ENCODE measurements around the gene REV1.
"Not testable (repeated sequence)": the region's sequence is repeated elsewhere in the genome, so short reads cannot be mapped to it uniquely, and the experiment has no call there.

Gene REV1

DNA sequence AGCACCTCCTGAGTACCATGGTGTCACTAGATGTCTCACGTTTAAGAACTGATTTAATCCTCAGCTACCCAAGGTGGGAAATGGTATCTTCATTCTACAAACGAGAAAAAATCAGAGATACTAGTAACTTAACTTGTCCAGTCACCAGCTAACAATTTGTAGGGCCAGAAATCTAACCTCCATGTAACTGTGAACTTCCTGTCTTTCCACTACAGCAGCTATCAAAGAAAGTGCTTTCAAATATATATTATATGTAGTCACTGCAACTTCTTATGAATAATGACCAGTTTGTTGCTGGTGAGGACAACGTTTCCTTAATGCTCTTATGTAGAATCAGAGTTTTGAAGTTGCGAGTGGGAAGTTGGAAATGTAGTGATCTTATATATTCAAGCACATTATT is 1.9 kb downstream of the REV1 start:
- no peak for DNase-seq (ENCODE audit: low spot score)

GRCh38 chr2:99485824-99486223 is 4.0 kb downstream of the REV1 start:
- no peak for DNase-seq (ENCODE audit: low spot score)

DNA sequence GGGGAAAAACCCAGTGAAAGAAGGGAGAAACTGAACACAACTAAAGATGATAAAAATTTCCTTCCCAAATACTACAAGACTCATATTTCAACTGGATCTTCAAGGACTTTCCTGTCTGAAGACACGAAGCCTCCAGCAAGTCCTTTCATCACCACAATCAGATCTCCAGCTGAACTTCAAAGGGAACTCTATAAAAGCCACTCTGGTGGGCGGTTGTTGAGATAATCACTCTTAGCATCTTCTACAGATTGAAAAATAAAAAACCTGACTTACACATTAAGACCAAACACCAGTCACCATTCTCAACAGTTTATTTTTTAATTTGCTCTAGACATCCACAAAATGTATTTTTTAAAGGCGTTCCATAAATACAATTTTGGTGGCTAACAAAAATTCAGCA is 4.4 kb downstream of the REV1 start:
- no peak for DNase-seq (ENCODE audit: low spot score)

DNA sequence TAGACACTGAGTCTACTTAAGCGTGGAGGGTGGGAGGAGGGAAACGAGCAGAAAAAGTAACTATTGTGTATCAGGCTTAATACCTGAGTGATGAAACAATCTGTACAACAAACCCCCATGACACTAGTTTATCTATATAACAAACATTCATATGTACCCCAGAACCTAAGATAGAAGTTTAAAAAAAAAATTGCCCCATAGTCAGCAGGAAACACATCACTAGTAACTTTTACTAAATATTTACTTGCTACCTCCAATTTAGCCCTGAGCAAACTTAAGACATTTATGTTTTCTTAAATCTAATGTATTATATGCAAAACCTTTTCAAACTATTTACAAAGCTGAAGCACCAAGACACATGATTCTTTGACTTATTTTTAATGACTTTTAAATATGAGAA is 5.6 kb downstream of the REV1 start:
- no peak for DNase-seq (ENCODE audit: low spot score)

DNA sequence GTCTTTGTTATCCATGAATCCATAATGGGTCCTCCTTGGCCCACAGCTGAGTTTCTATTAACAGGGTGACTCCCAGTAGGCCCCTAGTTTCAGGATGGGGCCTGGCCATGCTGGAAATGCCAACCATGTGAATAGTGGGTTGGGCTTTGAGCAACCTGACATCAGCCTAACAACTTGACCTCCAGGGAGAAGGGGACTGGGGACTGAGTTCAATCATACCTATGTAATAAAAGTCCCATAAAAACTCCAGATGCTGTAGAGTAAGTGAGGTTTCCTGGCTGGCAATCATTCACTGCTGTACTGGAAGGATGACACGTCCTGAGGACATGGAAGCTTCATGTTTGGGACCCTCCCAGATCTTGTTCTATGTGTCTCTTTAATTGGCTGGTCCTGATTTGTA is 7.9 kb downstream of the REV1 start:
- peak; percentile 17 for DNase-seq (ENCODE audit: low spot score)

- no peak for DNase-seq (ENCODE audit: low spot score)
Observed at GRCh38 chr2:99481527-99481926, 8.3 kb downstream of the REV1 start.

GRCh38 chr2:99480390-99480789 is 9.4 kb downstream of the REV1 start:
- DNase-seq (ENCODE audit: low spot score): no peak

GRCh38 chr2:99478632-99479031 is 11.2 kb downstream of the REV1 start:
- no peak for DNase-seq (ENCODE audit: low spot score)

GRCh38 chr2:99477054-99477453 is 12.8 kb downstream of the REV1 start:
- DNase-seq (ENCODE audit: low spot score): no peak

- DNase-seq (ENCODE audit: low spot score): no peak
Observed at GRCh38 chr2:99476629-99477028, 13.2 kb downstream of the REV1 start.

DNA sequence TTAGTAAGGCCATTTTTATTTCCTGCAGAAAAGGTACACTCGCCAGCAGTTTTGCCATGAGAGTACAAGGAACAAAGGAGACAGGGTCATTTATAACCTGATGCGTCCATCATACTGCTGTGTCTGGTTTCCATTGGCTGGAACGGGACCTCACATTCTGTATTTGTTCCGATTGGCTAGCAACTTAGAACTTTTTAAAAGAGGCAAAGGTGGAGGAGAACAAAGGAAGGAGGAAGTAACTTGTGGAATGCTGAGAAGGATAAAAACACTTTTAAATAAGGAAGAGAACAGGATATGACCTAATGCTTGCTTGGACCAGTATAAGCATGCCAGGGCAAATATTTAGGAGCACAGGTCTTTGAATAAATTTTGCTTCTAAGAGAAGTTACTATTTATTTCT is 14.7 kb downstream of the REV1 start:
- not testable (repeated sequence) for DNase-seq (ENCODE audit: low spot score)

DNA sequence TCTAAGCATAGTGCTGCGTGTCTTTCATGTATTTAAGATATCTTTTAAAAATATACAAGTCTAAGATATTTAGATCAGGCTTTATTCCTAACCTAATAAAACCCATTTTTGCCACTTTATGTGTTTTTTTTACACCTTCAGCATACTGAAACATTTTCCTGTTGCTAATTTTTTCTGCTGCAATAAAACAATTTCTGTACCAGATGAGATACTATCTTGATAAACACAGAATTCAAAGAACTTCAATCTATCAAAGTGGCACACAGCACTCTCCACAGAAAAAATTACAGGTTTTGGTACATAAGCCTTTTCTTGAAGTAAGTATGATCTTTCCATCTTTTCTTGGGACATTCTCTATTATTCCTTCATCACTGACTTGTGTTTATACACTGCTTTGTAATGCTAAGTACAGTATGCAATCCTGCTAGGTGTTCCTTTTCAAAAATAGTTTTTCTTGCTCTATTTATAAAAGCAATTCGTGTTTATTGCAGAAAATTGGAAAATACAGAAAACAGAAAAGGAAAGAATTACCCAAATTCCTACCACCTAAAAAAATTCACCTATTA is 16.2 kb downstream of the REV1 start:
- DNase-seq (ENCODE audit: low spot score): no peak

GRCh38 chr2:99472600-99472960 is 17.2 kb downstream of the REV1 start:
- no peak for DNase-seq (ENCODE audit: low spot score)

DNA sequence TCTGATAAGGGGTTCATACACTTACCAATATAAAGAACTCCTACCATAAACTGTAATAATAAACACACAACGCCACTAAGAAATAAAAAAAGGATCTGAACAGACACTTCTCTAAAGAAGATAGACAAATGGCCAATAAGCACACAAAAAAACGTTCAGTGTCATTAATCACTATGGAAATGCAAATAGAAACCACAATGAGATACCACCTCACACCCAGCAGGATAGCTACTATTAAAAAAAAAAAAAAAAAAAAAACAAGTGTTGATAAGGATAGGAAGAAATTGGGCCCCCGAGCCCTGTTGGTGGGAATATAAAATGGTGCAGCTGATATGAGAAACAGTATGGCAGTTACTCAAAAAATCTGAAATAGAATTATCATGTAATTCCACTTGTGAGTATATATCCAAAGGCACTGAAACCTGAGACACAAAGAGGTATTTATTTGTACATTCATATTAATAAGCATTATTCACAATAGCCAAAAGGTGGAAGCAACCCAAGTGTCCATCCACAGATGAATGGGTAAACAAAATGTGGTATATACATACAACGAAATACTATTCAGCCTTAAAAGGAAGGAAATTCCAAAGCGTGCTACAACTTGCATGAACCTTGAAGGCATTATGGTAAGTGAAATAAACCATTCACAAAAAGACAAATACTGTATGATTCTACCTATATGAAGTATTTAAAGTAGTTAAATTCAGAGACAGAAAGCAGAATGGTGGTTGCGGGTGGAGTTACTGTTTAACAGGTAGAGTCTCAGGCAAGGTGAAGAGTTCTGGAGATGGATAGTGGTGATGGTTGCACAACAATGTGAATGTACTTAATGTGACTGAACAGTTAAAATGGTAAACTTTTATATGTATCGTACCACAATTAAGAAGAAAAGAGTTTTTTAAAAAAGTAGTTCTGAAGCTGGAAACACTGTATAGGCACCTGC is 17.9 kb downstream of the REV1 start:
- no peak for DNase-seq (ENCODE audit: low spot score)

GRCh38 chr2:99470957-99471356 is 18.9 kb downstream of the REV1 start:
- DNase-seq (ENCODE audit: low spot score): no peak

GRCh38 chr2:99470459-99470858 is 19.4 kb downstream of the REV1 start:
- DNase-seq (ENCODE audit: low spot score): not testable (repeated sequence)

DNA sequence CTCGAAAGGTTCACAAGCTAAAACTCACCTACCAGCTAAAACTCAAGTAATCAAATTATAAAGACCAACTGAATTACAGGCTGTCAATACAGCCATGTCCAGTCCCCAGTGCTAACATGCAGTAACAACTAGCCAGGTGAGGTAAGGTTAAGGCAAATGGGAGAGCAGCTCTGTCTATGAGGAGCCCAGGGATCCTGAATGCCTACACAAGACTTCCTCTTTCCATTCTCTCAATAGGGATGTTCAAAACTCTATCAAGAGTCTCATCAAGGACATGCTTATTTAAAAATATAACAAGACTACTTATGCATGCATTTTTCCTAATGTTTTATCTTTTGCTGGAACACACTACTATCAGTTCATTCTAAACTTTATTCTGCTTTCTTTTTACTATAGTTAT is 20.4 kb downstream of the REV1 start:
- DNase-seq (ENCODE audit: low spot score): no peak

- DNase-seq (ENCODE audit: low spot score): no peak
Observed at GRCh38 chr2:99468155-99468554, 21.7 kb downstream of the REV1 start.

DNA sequence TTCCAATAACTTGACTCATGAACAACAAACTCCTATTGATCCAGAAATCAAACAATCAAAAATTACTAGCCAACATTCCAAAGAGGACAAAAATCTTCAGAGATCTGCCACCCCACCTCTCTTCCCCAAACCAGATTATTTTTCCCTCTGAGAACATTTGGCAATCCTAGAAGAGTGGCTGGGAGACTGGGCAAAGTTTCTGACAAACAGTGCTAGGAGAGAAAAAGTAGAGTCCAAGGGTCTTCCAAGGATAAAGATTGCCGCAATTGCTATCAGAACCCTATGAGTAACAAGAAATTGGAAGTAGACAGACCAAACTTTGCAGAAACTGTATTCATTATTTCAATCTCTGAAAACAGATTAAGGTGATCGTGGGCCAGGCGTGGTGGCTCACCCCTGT is 22.4 kb downstream of the REV1 start:
- DNase-seq (ENCODE audit: low spot score): no peak

DNA sequence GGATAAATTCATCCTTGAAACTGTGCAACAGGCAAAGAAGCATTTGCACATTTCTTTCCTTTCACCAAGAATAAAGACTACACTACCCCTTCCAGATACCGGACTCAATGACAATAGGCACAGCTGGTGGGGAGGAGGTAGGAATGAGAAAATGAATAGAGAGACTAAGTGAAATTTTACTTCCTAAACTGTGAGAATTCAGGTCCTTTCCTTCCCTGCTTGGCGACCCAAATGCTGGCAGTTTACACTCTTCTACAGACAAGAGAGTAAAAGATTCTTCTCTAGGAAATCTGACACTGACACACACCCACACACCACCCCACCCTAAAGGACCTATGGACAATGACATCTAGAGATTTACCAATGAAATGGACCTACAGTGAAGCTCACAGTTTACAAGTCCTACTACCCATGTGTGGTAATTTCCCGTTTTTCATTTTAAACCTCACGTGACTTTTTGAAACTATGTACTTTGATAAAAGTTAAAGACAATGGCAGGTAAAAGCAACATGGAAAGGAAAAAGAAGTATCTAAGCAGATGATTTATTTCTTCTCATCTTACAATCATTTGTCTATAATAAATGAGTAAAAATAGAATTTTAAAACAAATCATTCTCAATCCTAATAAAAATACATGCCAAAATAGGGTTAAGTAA is 27.9 kb downstream of the REV1 start:
- no peak for DNase-seq (ENCODE audit: low spot score)

DNA sequence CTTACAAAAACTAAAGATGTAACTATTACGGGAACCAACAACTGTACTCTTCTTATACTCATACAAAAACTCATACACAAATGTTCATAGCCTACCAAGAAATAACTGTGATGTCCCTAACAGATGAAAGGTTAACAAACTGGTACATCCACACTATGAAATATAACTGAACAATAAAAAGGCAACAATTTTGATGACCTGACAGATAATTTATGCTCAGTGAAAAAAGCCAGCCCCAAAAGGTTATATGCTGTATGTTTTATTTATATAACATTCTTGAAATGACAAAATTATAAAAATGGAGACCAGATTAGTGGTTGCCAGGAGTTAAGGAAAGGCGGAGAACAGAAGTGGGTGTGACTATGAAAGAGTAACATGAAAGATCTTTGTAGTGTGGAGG is 31.3 kb downstream of the REV1 start:
- no peak for DNase-seq (ENCODE audit: low spot score)

GRCh38 chr2:99451686-99452085 is 38.1 kb downstream of the REV1 start:
- no peak for DNase-seq (ENCODE audit: low spot score)

GRCh38 chr2:99451280-99451679 is 38.5 kb downstream of the REV1 start:
- DNase-seq (ENCODE audit: low spot score): no peak

Data from SK-N-DZ (cell line).